Panc1 (cell line): Measurements from ENCODE around the gene SCYL2.
"Not testable (repeated sequence)": the region's sequence is repeated elsewhere in the genome, so short reads cannot be mapped to it uniquely, and the experiment has no call there.

Experiments
- CTCF ChIP-seq: fragments of 450-650 bp; IDR thresholded peaks from 2 replicates; pipeline ENCODE4 v1.5.1; 2017; ENCODE audit warnings: mild to moderate bottlenecking
- POLR2AphosphoS5 ChIP-seq: IDR thresholded peaks from 2 replicates; pipeline ENCODE4 v1.6.1; 2012; ENCODE audit warnings: mild to moderate bottlenecking, low read depth, low read length, moderate library complexity

- TF ChIP-seq CTCF, POLR2AphosphoS5: not testable (repeated sequence)
These were observed 17.6 kb downstream of the SCYL2 start for GRCh38 chr12:100284556-100284955.
